LHCN-M2 (cell line): ENCODE data around the gene RPRD1B. TPM values are rescaled to one million over a fixed set of nuclear protein-coding genes. Genes with fewer than 3 reads are reported as not detected.
A peak's percentile ranks its signal among the peaks of the same experiment; 100 is the strongest.

Experiments used
- DNase-seq: peaks from one replicate; pipeline ENCODE4 v3.0.0-alpha.2; 2012; ENCODE audit warnings: low read depth
- total RNA-seq: library from RNA; depleted of rRNA; stranded (reverse); fragments of >200 nt; gene quantifications from 2 replicates; pipeline ENCODE4 v1.2.3, GENCODE V29; 2014

Gene RPRD1B
- total RNA-seq, 1 experiment from 2014 or later = 21.3 TPM

DNA sequence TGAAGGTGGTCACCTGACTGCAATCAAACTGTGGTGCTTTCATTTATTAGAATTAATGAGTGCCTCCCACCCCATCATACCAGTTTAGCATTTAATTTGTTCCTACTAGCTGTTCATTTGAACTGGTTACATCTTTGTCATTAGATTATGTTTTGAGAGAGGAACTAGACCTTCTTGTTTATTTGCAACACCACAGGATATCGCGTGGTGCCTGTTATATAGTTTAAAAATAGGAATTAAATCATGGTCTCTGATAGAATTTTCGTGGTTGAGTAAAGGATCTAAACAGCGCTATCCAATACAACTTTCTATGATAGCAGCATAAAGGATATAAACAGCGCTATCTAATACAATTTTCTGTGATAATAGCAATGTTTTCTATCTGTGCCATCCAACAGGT is 2.8 kb downstream of the RPRD1B start:
- no peak for DNase-seq

- DNase-seq = no peak
These were observed 6.7 kb downstream of the RPRD1B start for GRCh38 chr20:38040276-38040675.

- peak; percentile 94 for DNase-seq
These were observed 10.2 kb downstream of the RPRD1B start for GRCh38 chr20:38043512-38044300.

- DNase-seq = no peak
These were observed 11.1 kb downstream of the RPRD1B start for GRCh38 chr20:38044685-38045084.

DNA sequence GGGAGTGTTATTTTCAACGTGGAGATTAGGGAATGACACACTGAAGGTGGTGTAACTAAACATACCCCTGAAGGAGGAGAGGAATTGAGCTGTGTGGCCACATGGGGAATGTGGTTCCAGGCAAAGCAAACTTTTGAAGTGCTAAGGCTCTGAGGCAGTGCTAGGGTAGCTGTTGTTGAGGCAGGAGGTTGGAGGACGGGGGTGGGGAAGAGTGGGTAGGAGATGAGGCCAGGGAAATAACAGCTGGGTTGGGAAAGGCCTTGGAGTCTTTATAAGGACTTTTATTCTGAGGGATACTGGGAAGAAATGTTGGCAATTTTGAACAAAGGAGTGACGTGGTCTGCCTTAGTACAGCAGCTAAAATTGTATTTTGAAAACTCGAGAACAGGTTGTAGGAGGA is 13.0 kb downstream of the RPRD1B start:
- peak; percentile 75 for DNase-seq

- peak; percentile 81 for DNase-seq
These were observed 16.3 kb downstream of the RPRD1B start for GRCh38 chr20:38049800-38050199.

GRCh38 chr20:38050686-38051085 is 17.1 kb downstream of the RPRD1B start:
- peak; percentile 46 for DNase-seq

- no peak for DNase-seq
These were observed 19.3 kb downstream of the RPRD1B start for GRCh38 chr20:38052870-38053269.

- DNase-seq = no peak
These were observed 21.1 kb downstream of the RPRD1B start for GRCh38 chr20:38054647-38055046.

- no peak for DNase-seq
These were observed 21.7 kb downstream of the RPRD1B start for GRCh38 chr20:38055294-38055693.

GRCh38 chr20:38055848-38056247 is 22.3 kb downstream of the RPRD1B start:
- DNase-seq = no peak

DNA sequence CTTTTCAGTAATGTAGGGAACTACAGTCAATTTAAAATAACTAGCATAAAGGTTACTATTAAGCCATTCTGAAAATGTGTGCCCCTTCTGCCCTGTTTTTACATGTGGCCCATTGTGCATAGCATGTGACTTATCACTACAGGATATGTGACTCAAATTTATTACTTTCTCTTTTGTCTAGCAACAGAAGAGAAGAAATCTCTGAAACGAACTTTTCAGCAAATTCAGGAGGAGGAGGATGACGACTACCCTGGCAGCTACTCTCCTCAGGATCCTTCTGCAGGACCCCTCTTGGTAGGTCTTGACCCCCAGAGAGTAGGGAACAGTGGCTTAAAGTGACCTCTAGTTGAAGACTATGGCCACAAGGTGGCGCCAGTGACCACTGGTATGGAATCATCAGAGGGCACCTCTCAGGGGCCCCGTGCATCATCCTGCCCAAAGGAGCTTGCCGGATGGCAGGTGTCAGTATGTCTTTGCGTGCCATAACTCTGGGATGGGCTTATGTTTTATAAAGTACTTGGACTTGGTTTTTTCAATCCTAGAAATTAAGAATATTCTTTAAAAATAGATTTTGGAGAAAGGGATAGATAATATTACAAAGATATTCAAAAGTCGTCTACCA is 23.9 kb downstream of the RPRD1B start:
- DNase-seq = peak; percentile 74

DNA sequence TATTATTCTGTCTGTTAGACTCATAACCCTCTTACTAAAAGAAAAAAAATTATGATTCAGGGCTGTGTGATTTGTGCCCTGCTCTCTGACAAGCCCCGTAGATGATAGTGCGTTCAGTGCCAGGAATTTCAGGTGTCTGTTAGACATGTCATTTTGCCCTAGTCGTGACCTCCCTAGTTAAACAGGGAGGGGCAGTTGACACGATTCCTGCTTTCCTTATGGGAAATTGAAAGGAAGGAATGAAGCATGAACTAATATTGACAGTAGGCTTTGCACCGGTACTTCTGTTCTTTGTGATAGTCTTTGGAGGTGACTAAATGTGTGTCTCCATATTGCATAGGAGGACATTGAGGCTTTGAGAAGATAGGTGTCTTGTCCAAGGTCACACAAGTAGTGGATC is 26.3 kb downstream of the RPRD1B start:
- no peak for DNase-seq

GRCh38 chr20:38060536-38060935 is 27.0 kb downstream of the RPRD1B start:
- DNase-seq = no peak

DNA sequence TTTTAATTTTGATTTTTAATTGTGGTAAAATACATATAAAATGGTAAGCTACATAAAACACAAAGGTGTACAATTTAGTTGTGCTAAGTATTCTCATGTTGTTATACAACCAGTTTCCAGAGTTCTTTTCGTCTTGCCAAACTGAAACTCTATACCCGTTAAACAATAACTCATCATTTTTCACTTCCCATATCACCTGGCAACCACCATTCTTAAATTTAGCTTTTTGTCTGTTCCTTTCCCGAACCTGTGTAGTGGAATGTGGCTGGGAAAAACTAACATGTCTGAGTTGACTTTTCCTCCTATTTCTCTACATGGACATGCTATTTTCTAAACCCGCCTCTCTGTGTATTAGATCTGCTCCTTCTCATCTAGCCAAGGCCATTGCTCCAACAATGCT is 27.6 kb downstream of the RPRD1B start:
- no peak for DNase-seq

GRCh38 chr20:38062890-38063289 is 29.3 kb downstream of the RPRD1B start:
- DNase-seq = no peak

- DNase-seq = no peak
These were observed 30.5 kb downstream of the RPRD1B start for GRCh38 chr20:38063911-38064530.

GRCh38 chr20:38065764-38066375 is 32.3 kb downstream of the RPRD1B start:
- no peak for DNase-seq

GRCh38 chr20:38066969-38067716 is 33.6 kb downstream of the RPRD1B start:
- DNase-seq = no peak

- DNase-seq = peak; percentile 43
These were observed 34.3 kb downstream of the RPRD1B start for GRCh38 chr20:38067717-38068365.

DNA sequence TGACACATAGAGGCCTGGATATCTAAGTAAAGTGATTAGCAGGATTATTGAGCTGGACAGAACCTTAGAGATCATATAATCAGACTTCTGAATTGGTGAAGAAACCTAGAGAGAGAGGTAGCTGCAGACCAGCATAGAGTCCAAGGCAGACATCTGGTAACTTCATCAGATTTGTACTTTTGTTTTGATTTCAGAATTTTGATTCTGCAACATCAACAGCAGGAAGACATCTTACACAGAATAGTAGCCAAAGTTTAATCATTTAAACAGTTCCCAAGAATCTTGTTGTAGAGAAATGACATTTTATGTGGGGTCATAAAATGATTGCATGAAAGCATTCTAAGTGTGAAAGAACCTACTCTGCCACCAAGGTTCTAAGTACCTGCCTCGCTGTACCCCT is 39.4 kb downstream of the RPRD1B start:
- no peak for DNase-seq
